HG02588 (cell line): ENCODE measurements around the gene ANKS6.

Experiments used
- ATAC-seq: cut with Tn5 transposase; IDR thresholded peaks from one replicate; pipeline ENCODE4 v1.9.1; 2021; ENCODE audit warnings: mild to moderate bottlenecking, moderate library complexity; ENCODE audit not compliant: unreplicated experiment

ANKS6 gene

GRCh38 chr9:98772364-98773155, 23.8 kb downstream of the ANKS6 start:
- ATAC-seq: no peak

- ATAC-seq: no peak
Observed at GRCh38 chr9:98771209-98771874, 25.0 kb downstream of the ANKS6 start.

- ATAC-seq: no peak
Observed at GRCh38 chr9:98770717-98771116, 25.6 kb downstream of the ANKS6 start.

DNA sequence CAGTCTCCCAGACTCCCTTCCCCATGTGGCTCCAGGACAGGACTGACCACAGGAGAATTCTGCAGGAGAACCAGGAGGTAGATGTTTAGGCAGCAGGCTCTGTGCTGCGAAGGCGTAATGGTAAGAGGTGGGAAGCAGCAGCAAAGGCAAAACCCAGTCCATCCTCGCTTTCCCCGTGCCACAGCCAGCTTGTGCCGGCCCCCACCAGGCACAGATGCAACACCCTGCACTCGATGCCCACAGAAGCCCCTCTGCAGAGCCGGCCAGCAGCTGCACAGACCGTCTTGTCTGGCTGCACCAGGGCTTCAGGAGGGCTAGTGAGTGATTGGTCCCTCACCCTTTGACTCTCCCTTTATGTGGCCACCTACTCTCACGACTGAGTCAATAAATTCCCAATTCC, 28.0 kb downstream of the ANKS6 start:
- no peak for ATAC-seq

GRCh38 chr9:98767915-98768314, 28.4 kb downstream of the ANKS6 start:
- no peak for ATAC-seq

GRCh38 chr9:98767196-98767595, 29.2 kb downstream of the ANKS6 start:
- ATAC-seq: no peak

DNA sequence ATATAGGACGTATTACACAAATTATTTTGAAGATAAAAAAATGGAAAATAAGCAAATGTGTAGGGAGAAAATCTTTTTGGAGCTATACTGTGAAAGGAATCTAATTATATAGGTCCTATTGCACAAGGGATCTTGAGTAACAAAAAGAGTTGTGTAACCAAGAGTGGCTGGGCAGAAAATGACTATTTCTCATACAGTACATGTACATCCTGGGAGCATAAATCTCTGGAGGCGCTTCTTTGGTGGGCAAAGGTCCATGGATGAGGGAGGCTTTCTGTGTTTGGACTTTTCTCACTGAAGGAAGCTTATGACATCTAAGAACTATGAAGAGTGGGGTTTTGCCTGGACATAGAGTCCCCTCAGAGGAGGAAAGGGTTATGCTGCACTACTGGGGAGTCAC, 29.8 kb downstream of the ANKS6 start:
- no peak for ATAC-seq

GRCh38 chr9:98765256-98765655, 31.1 kb downstream of the ANKS6 start:
- no peak for ATAC-seq

DNA sequence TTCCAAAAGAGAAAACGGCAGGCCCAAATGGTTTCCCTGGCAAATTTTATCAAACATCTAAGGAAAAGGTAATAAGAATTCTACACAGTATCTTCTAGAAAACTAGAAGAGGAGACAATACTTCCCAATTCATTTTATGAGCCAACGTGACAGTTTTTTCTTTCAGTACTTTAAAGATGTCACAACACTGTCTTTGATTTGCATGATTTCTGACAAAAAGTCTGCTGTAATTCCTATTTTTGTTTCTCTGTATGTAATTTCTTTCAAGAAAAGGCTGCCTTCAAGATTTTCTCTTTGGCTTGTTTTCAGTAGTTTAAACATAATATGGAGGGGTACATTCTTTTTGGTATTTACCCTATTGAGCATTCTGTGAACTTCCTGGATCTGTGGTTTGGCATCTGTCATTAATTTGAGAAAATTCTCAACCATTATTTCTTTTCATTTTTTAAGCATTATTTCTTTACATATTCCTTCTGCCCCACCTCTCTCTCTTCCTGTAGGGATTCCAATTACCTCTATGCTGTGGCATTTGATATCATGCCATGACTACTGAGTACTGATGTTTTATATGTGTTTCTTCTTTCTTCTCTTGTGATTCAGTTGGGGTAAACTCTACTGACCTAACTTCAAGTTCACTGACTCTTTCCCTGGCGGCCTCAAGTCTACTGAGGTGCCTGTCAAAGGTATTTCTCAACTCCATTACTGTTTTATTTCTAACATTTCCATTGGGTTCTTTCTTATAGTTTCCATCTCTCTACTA, 32.2 kb downstream of the ANKS6 start:
- ATAC-seq: no peak

DNA sequence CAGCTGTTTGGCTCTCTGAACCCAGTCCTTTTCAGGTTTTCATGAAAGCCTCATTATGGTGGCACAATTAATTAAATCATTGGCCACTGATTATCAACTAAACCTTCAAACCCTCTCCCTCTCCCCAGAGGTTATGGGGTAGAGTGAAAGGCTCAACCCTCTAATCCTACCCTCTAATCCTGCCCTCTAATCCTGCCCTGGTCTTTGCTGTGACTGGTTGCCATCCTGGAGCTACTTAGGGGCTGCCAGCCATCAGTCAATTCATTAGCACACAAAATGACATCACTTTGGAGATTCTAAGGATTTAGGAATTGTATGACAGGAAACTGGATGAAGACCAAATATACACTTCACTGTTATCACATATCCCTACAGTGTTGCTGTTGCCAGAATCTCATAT, 36.1 kb downstream of the ANKS6 start:
- no peak for ATAC-seq

GRCh38 chr9:98755006-98755618, 41.2 kb downstream of the ANKS6 start:
- no peak for ATAC-seq

GRCh38 chr9:98751210-98751609, 45.1 kb downstream of the ANKS6 start:
- ATAC-seq: no peak

DNA sequence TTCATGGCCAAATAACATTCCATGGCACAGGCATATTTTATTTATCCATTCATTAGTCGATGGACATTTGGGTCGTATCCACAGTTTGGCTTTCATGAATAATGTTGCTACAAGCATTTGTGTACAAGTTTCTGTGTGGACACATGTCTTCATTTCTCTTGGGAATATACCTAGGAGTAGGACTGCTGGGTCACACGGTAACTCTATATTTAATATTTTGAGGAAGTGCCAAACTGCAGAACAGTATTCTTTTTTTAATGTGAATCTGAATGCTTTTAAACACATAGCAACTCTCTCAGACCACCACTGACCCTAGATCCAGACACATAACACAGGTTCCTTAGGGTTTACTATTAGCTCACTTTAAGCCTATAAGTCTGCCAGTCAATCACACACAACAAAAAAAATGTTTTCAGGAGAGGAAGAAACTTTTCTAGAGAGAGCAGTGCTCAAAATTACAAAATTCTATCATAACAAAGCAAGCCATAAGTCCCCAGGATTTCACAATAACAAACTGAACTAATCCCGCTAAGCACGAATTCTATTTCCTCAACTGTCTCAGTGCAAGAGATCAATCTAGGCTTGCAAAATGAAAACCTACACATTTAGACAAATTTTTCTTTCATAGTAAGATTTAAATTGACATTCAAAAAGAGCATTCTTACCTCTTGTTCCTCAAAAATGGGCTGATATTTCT, 45.8 kb downstream of the ANKS6 start:
- ATAC-seq: no peak

- no peak for ATAC-seq
Observed at GRCh38 chr9:98747476-98747875, 48.9 kb downstream of the ANKS6 start.

- no peak for ATAC-seq
Observed at GRCh38 chr9:98745470-98745869, 50.9 kb downstream of the ANKS6 start.

GRCh38 chr9:98743818-98744611, 52.3 kb downstream of the ANKS6 start:
- no peak for ATAC-seq

DNA sequence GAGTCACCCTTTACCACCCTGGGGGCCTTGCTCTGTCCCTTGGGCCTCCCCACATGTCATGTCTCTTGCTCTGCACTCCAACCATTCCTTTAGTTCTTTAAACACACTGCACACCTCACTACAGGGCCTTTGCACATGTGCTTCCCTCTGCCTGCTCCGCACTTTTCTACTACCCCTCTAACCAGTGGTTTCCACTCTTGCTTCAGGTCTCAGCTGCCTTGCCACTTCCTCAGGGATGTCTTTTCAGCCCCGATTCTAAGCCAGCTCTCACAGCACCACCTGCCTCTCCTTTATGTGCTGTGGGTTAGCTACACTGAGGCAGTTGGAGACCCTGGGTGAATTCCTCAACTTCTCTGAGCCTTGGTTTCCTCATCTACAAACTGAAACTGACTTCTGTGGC, 53.0 kb downstream of the ANKS6 start:
- no peak for ATAC-seq

GRCh38 chr9:98742325-98743280, 53.8 kb downstream of the ANKS6 start:
- ATAC-seq: no peak
